HG03575 (cell line): Measurements from ENCODE around the gene SULT2B1.
"Not testable (repeated sequence)": the region's sequence is repeated elsewhere in the genome, so short reads cannot be mapped to it uniquely, and the experiment has no call there.

ENCODE experiments used
- ATAC-seq: cut with Tn5 transposase; IDR thresholded peaks from one replicate; pipeline ENCODE4 v1.9.1; 2021; ENCODE audit not compliant: unreplicated experiment, insufficient number of reproducible peaks, low FRiP score; ENCODE audit errors: extremely low read depth

SULT2B1 gene

GRCh38 chr19:48554385-48555091, 2.6 kb downstream of the SULT2B1 start:
- ATAC-seq, result no peak

- ATAC-seq, result no peak
Observed at GRCh38 chr19:48556163-48556562, 4.2 kb downstream of the SULT2B1 start.

GRCh38 chr19:48556825-48557224, 4.9 kb downstream of the SULT2B1 start:
- ATAC-seq, result no peak

GRCh38 chr19:48558018-48558684, 6.2 kb downstream of the SULT2B1 start:
- ATAC-seq, result no peak

GRCh38 chr19:48560095-48560530, 8.1 kb downstream of the SULT2B1 start:
- no peak for ATAC-seq

GRCh38 chr19:48561412-48561811, 9.4 kb downstream of the SULT2B1 start:
- no peak for ATAC-seq

- ATAC-seq, result no peak
Observed at GRCh38 chr19:48565090-48565489, 13.1 kb downstream of the SULT2B1 start.

GRCh38 chr19:48568345-48568886, 16.4 kb downstream of the SULT2B1 start:
- no peak for ATAC-seq

GRCh38 chr19:48569814-48570213, 17.8 kb downstream of the SULT2B1 start:
- no peak for ATAC-seq

GRCh38 chr19:48571378-48572162, 19.6 kb downstream of the SULT2B1 start:
- ATAC-seq, result no peak

- ATAC-seq, result no peak
Observed at GRCh38 chr19:48573163-48573505, 21.2 kb downstream of the SULT2B1 start.

GRCh38 chr19:48575931-48576622, 24.1 kb downstream of the SULT2B1 start:
- ATAC-seq, result no peak

- not testable (repeated sequence) for ATAC-seq
Observed at GRCh38 chr19:48577908-48578307, 25.9 kb downstream of the SULT2B1 start.

GRCh38 chr19:48578891-48579290, 26.9 kb downstream of the SULT2B1 start:
- ATAC-seq, result no peak

GRCh38 chr19:48582168-48582567, 30.2 kb downstream of the SULT2B1 start:
- no peak for ATAC-seq

GRCh38 chr19:48587387-48587786, 35.4 kb downstream of the SULT2B1 start:
- ATAC-seq, result no peak

- ATAC-seq, result no peak
Observed at GRCh38 chr19:48588670-48589401, 36.9 kb downstream of the SULT2B1 start.

- ATAC-seq, result no peak
Observed at GRCh38 chr19:48591021-48591420, 39.0 kb downstream of the SULT2B1 start.

- no peak for ATAC-seq
Observed at GRCh38 chr19:48595171-48595570, 43.2 kb downstream of the SULT2B1 start.
